Measurements from ENCODE around the gene ADCY10.
A peak's percentile ranks its signal among the peaks of the same experiment; 100 is the strongest.
"Not testable (repeated sequence)": the region's sequence is repeated elsewhere in the genome, so short reads cannot be mapped to it uniquely, and the experiment has no call there.

ADCY10 gene

DNA sequence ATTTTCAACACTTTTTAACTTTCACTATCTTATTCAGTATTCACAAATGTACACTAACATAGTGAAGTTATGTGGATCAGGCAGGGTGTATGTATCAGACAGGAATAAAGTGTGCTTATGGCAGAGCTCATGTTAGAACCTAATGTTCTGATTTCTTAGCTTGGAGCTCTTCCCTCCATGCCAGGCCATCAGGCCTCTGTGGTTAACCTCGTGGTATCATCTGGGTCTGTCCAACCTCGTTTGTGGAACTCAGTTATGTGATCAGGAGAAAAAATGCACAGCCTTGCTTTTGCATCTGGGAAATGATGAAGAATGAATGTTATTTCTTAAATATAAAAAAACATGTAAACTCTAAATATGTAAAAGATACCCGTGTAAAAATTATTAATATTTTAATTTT is 105.2 kb downstream of the ADCY10 start:
- DNase-seq (ENCODE audit: low read depth in 2 of 2) = no peak

DNA sequence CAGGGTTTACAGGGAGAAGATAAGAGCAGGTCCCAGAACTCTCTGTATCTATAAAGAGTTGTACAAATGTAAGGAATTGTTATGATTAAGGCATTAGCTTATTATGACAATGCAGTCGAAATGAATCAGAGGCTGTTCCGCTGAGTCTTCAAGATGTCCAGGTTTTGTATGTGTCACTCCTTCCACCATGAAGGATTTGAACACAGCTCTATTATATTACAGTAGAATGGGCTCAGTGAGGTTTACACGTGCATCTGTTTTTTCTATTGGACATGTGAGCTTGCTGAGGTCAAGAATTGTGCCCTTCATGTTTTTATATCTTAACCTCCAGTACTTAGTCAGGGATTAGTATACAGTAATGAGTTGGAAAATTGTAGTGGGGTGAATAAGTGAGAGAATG is 105.8 kb downstream of the ADCY10 start:
- no peak for DNase-seq (ENCODE audit: low read depth in 2 of 2)

DNA sequence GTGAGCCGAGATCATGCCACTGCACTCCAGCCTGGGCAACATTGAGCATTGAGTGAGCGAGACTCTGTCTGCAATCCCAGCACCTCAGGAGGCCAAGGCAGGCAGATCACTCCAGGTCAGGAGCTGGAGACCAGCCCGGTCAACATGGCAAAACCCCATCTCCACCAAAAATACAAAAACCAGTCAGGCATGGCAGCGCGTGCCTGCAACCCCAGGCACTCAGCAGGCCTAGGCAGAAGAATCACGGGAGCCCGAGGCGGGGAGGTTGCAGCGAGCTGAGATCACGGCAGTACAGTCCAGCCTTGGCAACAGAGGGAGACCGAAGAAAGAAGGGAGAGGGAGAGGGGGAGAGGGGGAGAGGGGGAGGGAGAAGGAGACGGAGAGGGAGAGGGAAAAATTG is 107.3 kb downstream of the ADCY10 start:
- DNase-seq (ENCODE audit: low read depth in 2 of 2) = not testable (repeated sequence)

DNA sequence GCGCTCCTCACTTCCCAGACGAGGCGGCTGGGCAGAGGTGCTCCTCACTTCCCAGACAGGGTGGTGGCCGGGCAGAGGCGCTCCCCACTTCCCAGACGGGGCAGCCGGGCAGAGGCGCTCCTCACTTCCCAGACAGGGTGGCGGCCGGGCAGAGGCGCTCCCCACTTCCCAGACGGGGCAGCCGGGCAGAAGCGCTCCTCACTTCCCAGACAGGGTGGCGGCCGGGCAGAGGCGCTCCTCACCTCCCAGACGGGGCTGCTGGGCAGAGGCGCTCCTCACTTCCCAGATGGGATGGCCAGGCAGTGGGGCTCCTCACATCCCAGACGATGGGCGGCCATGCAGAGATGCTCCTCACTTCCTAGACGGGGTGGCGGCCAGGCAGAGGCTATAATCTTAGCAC is 107.7 kb downstream of the ADCY10 start:
- not testable (repeated sequence) for DNase-seq (ENCODE audit: low read depth in 2 of 2)

DNA sequence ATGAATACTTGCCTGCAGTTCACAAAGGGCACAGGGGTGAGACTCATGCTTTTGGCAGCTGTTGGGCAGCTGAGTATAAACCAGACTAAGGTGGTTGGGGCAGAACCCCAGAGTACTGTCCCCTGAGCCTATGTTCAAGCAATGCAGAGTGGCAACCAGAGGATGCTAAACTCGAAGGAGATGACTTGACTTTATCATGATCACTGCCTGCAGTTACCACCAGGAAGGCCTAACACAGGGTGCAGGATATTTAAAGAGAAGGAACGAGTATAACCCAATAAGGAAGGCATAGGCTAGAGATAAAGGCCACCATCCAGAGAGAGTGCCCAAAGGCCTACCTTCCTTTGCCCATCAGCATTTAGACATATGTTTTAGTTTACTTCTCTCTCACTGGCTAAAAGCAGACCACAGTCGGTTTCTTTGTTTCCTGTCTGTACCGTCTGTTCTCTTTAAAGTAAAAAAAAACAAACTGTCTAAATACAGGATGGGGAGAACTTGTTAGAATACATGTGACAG is 108.8 kb downstream of the ADCY10 start:
- DNase-seq (ENCODE audit: low read depth in 2 of 2) = no peak

DNA sequence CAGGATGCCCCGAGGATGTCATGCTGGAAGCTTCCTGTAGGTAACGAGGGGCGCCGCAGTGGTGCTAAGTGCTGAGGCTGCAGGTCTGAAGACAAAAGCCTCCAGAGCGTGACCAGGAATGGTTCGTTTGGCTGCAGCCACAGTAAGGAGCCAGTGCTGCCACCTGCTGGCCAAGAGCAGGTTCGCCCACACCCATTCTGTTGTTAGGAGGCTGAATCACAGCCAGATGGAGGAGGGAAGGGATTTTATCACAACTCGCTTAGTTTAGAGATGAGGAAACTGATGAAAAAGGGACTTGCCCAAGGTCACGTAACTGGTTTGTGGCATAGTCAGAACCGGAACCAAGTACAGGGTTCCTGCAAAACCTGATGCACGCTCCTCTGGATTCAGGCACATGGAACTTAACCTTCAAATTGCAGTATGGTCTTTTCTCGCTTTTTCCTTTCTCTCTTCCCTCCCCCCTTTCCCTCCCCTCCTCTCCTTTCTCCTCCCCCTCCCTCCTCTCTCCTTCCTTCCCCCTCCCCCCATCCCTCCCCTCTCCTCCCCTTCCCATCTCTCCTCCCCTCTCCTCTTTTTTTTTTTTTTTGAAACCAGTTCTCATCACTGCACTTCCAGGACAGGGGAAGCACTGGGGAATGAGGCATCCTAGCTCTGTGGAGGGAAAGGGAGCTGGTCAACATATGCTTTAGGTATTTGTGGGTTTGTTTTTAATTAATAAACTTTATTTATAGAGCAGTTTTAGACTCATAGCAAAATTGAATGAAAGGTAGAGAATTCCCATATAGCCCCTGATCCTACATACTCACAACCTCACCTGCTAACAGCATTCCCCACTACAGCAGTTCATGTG is 110.4 kb downstream of the ADCY10 start:
- peak; percentile 66 to 76 for DNase-seq (ENCODE audit: low read depth in 2 of 2)

DNA sequence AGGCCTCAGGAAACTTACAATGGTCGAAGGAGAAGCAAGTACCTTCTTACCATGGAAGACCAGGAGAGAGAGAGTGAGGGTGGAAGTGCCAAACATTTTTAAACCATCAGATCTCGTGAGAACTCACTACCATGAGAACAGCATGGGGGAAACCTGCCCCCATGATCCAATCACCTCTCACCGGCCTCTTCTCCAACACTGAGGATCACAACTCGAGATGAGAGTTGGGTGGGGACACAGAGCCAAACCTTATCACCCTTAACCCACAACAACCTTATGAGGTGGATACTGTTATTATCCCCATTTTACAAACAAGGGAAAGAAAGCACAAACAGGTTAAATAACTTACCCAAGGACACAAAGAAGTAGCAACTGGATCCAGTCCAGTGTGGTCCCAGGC is 111.7 kb downstream of the ADCY10 start:
- no peak for DNase-seq (ENCODE audit: low read depth in 2 of 2)

DNA sequence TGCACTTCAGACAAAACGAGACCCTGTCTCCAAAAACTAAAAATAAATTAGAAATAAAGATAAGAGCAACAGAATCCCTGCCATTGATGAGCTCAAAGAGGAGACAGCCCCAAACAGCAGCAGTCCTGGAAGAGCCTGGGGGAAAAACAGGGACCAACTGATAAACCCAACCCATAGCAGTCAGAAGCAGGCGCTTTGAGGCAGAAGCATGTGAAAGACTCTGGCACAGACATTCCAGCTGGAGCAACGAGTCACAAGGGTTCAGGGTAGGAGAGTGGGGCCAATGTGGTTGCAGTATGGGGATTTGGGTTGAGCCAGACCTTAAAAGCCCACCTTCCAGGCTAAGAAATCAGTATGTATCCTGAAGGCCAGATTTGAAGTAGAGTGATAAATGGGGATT is 113.7 kb downstream of the ADCY10 start:
- no peak for DNase-seq (ENCODE audit: low read depth in 2 of 2)

DNA sequence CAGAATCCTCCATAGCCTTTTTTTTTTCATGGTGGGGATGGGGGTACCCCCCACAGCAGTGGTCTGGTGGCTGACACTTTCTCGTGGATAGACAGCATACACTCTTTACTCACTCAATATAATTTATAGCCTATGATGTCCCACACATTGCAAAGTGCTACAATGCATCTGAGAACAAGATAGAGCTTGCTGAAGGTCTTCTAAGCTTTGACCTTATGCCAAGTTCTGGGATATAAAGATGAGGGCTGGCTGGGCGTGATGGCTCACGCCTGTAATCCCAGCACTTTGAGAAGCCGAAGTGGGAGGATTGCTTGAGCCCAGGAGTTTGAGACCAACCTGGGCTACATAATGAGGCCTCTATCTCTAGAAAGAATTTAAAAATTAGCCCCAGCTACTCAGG is 114.2 kb downstream of the ADCY10 start:
- DNase-seq (ENCODE audit: low read depth in 2 of 2) = no peak

DNA sequence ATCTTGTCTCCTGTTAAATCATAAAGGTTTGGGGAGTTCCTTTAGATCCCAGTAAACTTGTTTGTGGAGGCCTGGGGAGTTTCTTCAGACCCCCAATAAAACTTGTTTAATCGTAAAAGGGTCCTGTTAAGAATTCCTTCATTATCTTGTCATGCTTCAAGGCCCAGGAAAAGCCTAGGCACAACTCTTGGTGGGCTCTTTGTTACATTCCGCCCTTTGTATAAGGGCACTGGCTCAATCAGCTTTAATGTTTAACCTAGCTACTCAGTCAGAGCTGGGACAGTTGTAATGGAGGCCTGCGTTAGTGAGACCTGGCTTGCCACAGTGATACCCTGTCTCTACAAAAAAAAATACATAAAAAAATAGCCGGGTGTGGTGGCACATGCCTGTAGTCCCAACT is 115.0 kb downstream of the ADCY10 start:
- DNase-seq (ENCODE audit: low read depth in 2 of 2) = no peak

DNA sequence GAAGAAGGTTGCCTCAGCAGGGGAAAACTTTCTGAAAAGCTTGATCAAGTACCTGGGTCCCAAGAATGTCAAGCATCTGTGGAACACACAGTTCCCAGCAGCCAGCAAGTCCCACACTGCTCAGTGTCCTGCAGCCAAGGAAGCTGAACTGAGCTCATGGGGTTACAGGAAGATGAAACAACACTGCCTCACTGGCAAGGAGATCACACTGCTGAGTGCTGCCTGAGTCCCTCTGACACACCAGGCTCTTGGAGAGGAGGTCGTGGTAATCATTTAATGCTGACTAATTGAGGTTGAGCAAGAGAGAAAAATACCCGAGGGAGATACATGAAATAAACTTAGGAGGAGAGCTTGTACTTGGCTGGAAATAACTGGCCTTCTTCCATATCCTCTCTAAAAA is 116.9 kb downstream of the ADCY10 start:
- DNase-seq (ENCODE audit: low read depth in 2 of 2) = no peak

DNA sequence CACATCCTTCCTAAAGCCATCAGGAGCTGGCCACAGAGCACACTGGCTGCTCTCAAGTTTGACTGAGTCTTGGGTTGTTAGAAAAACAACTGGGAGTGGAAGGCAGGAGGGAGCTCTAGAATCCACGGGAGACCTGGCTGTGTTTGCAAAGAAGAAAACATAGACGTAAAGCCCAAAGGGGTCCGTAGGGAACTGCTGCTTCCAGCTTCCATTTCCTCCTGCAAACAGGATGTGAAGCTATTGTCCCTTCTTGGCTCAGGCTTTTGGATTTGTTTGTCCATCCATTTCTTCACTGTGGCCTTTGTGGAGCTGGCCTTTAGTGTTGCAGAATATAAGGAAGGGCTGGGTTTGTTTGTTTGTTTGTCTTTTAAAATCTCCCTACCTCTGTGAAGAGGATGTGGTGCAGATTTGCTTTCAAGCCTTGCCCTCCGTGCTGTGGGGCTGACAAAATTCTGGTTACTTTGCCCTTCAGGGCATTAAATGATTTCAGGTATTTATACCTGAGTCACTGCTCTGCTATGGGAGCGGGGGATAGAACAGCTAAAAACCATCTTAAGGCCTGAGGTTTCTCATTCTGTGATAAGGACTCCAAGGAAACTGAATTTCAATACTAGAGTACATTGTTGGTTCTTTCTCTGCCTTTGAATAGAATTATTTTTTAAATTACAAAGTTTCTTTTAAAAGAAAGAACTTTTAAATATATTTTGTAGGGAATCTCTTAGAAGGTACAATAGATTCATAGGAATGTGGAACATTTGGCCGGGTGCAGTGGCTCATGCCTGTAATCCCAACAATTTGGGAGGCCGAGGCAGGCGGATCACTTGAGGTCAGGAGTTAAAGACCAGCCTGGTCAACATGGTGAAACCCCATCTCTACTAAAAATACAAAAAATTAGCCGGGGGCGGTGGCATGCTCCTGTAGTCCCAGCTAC is 117.9 kb downstream of the ADCY10 start:
- no peak for DNase-seq (ENCODE audit: low read depth in 2 of 2)

DNA sequence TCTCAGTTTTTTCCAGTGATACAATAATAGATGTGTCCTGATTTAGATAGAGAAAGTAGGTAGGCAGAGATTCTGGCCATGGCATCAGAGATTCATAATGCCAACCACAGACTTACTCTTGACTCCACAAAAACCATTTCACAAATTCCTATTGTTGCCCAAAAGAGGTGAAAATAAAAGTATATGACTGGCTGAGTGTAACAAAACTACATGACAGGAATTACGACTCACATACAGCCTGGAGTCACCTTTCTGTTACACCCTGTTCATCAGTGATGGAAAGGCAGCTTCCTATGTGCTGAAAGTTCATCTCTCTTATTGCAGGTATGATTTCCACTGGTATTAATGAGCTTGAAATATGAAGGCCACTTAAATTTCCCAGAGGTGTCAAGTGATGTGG is 119.9 kb downstream of the ADCY10 start:
- no peak for DNase-seq (ENCODE audit: low read depth in 2 of 2)

DNA sequence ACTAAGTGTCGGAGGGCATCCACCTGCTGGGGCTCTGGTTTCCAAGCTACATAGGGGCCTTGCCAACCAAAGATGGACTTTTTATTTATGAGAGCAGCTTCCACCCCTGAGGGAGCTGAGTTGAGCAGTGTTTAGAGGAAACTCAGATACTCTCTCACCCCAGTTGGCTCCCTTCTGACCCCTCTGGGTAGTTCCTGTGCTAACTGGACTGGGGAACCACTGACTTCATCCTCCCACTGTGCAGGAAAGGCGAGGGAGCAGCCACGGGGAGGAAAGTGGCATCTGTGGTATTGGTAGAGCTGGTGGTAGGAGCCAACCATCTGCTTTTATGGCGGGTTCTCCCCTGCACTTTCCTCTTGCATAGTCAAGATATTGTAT is 121.8 kb downstream of the ADCY10 start:
- no peak for DNase-seq (ENCODE audit: low read depth in 2 of 2)

DNA sequence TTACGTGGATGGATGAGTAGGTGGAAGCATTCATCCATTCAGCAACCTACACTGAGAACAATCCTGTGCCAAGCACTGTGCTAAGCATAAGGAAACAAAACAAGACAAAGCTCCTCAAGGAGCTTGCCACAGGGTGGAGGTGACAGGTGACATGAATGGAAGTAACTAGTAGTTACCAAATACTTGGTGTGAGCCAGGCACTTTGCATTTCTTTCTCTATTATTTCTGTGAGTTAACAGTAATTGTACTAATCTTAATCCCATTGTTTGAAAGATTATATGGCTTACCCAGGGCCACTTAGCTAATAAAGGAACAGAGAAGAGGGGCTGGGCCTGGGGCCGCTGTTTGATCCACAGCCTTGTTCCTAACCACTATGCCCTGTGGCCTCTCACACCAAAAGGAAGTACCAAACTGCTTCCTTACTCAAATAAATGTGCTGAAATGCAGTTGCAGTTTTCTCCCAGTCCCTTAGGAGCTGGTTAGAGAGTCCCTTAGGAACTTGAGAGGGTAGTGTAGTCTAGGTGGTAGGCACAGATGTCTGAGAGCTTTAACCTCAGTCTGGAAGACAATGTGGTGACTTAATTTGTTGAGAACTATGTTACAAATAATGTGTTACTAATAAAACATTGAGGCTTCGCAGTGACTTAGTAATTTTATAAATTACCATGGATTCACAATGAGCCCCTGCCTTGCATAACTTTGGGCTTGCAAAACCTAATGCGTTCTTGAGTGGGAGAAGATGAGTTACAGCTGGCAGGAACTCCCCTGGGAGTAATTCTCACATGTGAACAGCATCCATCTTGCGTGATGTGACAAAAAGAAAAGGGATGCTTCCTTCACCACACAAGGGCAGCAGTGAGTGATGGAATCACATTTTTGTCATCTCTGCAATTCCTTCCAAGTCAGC is 122.4 kb downstream of the ADCY10 start:
- DNase-seq (ENCODE audit: low read depth in 2 of 2) = no peak

DNA sequence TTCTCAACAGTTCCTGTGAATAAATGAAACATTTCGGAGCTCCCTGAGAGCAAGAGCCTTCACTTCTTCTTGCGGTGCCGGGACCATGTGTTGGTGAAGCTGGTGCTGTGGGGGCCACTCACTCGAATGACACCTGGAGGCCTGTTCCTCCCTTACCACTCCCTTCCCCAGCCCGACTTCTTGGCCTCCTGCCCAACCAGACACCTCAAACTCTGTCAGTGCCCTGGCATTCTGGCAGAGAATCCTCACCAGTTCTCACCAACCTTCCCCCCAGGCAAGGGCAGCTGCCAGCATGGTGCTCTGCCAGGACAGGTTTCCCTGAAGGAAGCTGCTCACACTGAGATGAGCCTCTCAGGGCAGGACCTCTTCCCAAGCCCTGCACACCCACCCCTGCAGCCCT is 123.8 kb downstream of the ADCY10 start:
- no peak for DNase-seq (ENCODE audit: low read depth in 2 of 2)

DNA sequence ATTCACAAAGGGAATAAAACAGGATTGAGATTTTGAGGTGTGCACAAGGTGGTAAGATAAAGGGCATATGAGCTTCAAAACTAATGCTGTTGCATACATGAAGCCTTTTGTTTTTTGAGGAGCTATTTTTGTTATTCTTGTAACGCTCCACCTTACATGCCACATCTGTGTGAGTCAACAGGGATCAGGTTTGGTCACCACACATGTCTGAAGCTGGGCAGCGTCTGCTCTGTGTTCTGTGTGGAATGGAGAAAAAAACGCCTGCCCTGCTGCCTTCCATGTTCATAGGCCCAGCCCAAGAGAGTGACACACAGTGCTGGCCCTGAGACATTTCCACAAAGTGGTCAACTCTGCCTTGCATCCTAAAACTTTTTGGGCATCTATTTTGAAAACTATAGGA is 124.4 kb downstream of the ADCY10 start:
- DNase-seq (ENCODE audit: low read depth in 2 of 2) = no peak

DNA sequence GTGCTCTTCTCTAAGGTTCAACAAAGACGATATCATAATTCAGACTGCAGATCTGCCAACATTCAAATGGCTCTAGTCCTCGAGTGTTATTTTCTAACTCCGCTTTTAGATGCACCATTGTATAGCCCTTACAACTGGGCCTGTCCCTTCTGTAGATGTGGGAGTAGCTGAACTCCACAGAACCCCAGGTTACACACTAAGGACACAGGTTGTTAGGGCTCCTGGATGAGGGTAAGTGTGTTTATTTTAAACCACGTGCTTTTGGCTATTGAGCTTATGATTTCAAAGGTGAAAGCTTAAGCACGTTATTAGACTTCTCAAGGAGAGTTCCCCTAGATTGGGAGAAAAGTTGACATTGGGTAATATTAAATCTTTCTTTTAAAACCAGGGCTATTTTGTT is 127.4 kb downstream of the ADCY10 start:
- no peak for DNase-seq (ENCODE audit: low read depth in 2 of 2)

DNA sequence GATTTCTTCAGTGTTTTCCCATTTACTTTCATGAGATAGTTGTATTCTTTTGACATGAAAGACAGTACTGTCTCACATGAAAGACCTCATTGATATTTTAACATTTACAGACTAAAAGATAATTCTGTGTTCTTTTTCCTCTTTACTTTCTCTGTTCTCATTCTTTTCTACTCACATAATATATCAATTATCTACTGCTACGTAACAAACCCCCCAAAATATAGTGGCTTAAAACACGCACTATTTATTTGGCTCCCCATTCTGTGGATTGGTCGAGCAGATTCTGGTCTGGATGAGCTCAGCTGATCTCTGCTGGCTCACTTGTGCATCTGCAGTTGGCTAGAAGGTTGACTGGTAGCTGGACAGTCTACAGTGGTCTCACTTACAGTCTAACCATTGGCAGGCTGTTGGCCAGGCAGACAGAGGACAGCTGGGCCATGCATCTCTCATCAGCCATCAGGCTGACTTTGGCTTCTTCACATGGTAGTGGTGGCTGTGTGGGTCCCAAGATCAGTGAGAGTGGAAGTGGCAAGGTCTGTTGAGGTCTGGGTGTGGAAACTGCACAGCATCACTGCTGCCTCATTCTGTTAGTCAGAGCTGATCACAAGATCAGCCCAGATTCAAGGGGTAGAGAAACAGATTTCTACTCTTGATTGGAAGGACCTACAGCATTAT is 128.9 kb downstream of the ADCY10 start:
- no peak for DNase-seq (ENCODE audit: low read depth in 2 of 2)

DNA sequence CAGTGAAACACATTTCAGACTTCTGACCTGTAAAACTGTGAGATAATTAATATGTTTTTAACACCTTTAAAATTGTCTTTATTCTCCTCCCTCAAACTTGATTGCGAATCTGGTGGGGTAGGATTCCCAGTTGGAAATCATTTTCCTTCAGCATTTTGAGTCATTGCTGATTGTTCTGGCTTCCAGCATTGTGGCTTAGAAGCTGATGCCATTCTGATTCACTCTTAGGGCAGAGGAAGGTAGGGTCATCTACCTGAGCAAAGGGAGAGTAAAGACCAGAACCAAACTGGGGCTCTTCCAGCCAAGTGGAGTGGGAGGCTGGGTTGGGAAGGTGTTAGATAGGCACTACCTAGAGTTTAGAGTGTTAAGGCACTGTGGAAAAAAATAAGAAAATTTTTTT is 131.0 kb downstream of the ADCY10 start:
- DNase-seq (ENCODE audit: low read depth in 2 of 2) = no peak

DNA sequence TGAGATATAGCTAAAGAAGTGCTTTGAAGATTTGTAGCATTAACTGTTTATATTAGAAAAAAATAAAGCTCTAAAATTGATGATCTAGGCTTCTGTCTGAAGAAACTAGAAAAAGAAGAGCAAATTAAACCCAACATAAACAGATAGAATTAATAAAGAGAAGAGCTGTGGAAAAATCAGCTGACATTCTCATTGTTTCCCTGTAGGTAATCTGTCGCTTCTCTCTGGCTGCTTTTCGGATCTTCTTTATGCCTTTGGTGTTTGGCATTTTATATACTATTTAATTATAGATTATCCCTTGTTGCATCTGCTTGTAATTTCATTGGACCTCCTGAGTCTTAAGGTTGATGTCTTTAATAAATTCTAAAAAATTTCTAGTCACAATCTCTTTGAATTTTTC is 132.4 kb downstream of the ADCY10 start:
- no peak for DNase-seq (ENCODE audit: low read depth in 2 of 2)
